GM12874 (cell line): ENCODE data around the gene JUN.

ENCODE experiments used
- TF ChIP-seq, protein P1 (sequence below): IDR thresholded peaks from 2 replicates; pipeline ENCODE4 v1.5.1; 2011; ENCODE audit warnings: low read depth, mild to moderate bottlenecking, control low read depth, low read length, moderate library complexity; ENCODE audit not compliant: insufficient read depth

The JUN gene

GRCh38 chr1:58764294-58764978 is 19.4 kb downstream of the JUN start:
- TF ChIP-seq, protein P1, sequence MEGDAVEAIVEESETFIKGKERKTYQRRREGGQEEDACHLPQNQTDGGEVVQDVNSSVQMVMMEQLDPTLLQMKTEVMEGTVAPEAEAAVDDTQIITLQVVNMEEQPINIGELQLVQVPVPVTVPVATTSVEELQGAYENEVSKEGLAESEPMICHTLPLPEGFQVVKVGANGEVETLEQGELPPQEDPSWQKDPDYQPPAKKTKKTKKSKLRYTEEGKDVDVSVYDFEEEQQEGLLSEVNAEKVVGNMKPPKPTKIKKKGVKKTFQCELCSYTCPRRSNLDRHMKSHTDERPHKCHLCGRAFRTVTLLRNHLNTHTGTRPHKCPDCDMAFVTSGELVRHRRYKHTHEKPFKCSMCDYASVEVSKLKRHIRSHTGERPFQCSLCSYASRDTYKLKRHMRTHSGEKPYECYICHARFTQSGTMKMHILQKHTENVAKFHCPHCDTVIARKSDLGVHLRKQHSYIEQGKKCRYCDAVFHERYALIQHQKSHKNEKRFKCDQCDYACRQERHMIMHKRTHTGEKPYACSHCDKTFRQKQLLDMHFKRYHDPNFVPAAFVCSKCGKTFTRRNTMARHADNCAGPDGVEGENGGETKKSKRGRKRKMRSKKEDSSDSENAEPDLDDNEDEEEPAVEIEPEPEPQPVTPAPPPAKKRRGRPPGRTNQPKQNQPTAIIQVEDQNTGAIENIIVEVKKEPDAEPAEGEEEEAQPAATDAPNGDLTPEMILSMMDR, result no peak

GRCh38 chr1:58763214-58763613 is 20.6 kb downstream of the JUN start:
- TF ChIP-seq, protein P1, result no peak

DNA sequence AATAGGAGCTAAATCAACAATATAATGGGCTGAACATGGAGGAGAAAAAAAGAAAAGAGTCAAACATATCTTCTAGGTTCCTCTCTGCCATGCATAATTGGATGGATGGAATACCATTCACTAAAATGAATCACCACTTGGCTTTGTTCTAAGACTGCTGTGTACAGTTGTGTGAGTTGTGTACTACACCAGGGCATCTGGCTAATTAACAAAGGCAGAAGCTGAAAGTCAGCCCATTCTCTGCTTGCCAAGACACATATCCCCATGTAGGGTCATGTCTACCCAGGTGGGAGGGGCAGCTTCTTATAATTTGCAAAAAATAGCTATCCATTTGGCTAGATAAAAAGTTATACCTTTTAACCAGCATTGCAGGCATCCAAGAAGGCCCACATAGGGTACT is 21.0 kb downstream of the JUN start:
- TF ChIP-seq, protein P1, result no peak

GRCh38 chr1:58755468-58755872 is 28.4 kb downstream of the JUN start:
- TF ChIP-seq, protein P1, result no peak

GRCh38 chr1:58754683-58755467 is 29.0 kb downstream of the JUN start:
- TF ChIP-seq, protein P1, result no peak

GRCh38 chr1:58754073-58754613 is 29.7 kb downstream of the JUN start:
- TF ChIP-seq, protein P1, result no peak

DNA sequence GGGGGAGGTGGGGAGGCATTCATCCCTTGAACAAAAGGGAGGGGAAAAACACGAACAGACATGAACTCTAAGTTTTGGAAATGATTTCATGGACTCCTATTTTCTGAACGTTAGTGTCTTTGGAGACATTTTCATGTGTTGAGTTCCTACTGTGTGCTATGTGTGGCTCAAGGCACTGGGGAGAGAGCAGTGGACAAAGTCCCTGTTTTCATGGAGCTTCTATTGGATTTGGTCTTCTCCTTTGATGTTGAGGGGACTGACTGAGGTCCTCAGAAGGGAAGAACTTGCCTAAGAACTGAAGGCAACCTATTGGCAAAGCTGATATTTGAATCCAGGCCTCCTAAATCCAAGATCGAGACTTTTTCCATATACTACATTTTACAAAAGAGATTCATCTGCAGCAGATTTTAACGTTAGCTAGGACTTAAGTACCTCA is 30.4 kb downstream of the JUN start:
- TF ChIP-seq, protein P1, result no peak
